ENCODE data around the gene KRT86. TPM values are rescaled to one million over a fixed set of nuclear protein-coding genes. Genes with fewer than 3 reads are reported as not detected.
A peak's percentile ranks its signal among the peaks of the same experiment; 100 is the strongest.

Gene KRT86
- total RNA-seq, 1 donor from 2014 or later: not detected

DNA sequence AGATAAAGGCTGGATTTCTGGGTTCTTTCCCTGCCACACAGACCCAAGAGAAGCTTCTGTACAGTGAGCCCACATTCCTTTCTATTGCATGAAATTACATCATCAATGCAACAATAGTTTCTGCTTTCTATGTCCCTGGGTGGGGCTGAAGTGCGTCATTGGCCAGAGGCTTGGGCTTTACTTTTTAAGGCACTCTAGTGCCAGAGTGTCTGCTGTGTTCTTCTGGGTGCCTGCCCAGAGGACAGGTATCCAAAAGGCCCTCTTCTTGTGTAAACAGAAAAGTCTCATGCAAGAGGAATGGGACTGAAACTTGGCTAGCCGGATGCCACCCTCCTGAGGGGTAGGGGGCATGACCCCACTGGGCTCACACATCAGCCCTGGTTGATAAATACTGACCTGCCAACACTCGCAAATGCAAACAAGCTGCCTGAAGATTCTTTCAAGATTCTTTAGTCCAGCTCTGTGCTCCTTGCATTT, 5.9 kb downstream of the KRT86 start:
- DNase-seq: no peak
- H3K4me1 ChIP-seq: peaks cover 30% of the 10 kb centered on the region
- intact Hi-C loops (cut with micrococcal nuclease): no loop called here

DNA sequence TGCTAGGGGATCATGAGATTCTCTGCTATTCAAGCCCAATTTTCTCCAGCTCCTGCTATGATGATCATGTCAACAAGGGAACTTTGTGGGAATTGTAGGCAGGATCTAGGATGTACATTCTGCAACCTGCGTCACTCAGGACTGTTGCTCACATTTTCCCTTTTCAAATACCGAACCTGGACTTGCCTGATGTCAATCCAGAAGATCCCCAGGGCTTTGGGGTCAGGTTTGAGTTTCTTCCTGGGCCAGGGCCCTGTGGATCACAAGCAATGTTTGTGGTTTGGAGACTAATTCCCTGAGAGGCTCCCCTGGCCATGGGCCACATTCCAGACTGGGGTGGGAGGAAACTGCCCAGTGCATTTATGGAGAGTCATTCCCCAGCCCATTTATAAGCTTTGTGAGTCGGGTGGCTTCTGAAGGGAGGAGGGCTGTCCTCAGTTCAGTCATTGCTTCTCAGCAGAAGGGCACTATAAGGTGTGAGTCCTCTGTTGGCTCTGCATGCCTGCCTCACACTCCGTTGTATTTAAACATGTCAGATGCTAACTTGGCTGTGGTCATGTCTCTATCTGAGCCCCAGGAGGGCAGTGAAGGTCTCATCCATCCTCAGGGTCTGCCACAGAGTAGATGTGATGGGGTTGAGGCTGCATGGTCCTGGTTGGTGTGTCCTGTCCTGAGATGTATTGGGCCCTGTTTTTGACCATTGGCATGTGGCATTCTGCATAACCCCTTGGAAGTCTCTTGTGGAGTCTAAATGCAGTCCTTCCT, 6.5 kb downstream of the KRT86 start:
- intact Hi-C loops (cut with micrococcal nuclease): no loop called here
- Histone ChIP-seq H3K36me3 (no peaks in the 10 kb centered on the region), H3K9me3 (replicated peaks) (no peaks in the 10 kb centered on the region), H3K27ac (replicated peaks) (peak overlapping the region; percentile 69), H3K27me3 (ENCODE audit: low read depth) (peaks cover 31% of the 10 kb centered on the region), H3K4me1 (peaks cover 30% of the 10 kb centered on the region), H3K4me3 (no peak overlapping the region)
- DNase-seq: peak; percentile 40
- no peak for TF ChIP-seq CTCF (IDR thresholded peaks at IDR 0.05; ENCODE audit: borderline replicate concordance)

More for the DNA sequence above, 5.9 kb downstream of the KRT86 start:
- peaks cover 33% of the 10 kb centered on the region for H3K27me3 ChIP-seq (ENCODE audit: low read depth)
- TF ChIP-seq CTCF (IDR thresholded peaks at IDR 0.05; ENCODE audit: borderline replicate concordance): no peak
- H3K36me3 ChIP-seq: no peaks in the 10 kb centered on the region
- no peak overlapping the region for H3K4me3 ChIP-seq
- peak overlapping the region; percentile 69 for H3K27ac ChIP-seq (replicated peaks)
- no peaks in the 10 kb centered on the region for H3K9me3 ChIP-seq (replicated peaks)

DNA sequence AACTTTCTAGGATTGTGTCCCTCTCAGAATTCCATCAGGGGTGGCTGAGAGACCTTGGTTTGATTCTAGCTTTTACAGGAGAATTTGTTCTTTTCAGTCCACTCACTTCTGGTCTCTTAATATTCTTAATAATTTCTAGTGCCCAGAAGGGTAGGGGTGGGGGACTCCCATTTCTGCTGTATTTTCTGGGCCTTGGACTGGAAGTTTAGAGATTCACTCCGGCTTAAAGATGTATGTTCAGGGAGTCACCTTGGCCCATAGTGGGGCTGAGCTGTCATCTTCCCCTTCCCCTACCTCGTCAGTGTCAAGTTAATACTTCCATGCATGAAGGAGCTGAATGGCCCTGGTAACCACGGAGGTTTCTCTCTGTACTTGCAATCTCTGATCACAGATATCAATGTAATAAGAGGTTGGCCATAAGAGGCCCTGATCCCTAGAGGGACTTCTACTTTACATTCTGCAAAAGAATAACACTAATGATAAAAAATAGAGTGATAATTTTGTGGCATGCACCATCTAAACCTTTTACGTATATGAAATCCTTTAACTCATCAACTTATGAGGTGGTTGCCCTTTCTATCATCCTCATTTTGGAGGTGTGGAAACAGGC, 10.2 kb downstream of the KRT86 start:
- TF ChIP-seq CTCF (IDR thresholded peaks at IDR 0.05; ENCODE audit: borderline replicate concordance): no peak

GRCh38 chr12:52285172-52285745, 10.8 kb downstream of the KRT86 start:
- intact Hi-C loops (cut with micrococcal nuclease): no loop called here

More for the DNA sequence above, 10.2 kb downstream of the KRT86 start:
- Histone ChIP-seq H3K4me1 (peaks cover 20% of the 10 kb centered on the region), H3K27me3 (ENCODE audit: low read depth) (peaks cover 16% of the 10 kb centered on the region), H3K4me3 (no peak overlapping the region), H3K9me3 (replicated peaks) (no peaks in the 10 kb centered on the region), H3K27ac (replicated peaks) (no peak overlapping the region), H3K36me3 (no peaks in the 10 kb centered on the region)
- no peak for DNase-seq
- intact Hi-C loops (cut with micrococcal nuclease): no loop called here

More at GRCh38 chr12:52285172-52285745, 10.8 kb downstream of the KRT86 start:
- no peak overlapping the region for H3K27ac ChIP-seq (replicated peaks)
- H3K4me1 ChIP-seq: peaks cover 14% of the 10 kb centered on the region
- H3K4me3 ChIP-seq: no peak overlapping the region
- TF ChIP-seq CTCF (IDR thresholded peaks at IDR 0.05; ENCODE audit: borderline replicate concordance): no peak
- peaks cover 13% of the 10 kb centered on the region for H3K27me3 ChIP-seq (ENCODE audit: low read depth)
- no peak for DNase-seq
- H3K36me3 ChIP-seq: no peaks in the 10 kb centered on the region
- no peaks in the 10 kb centered on the region for H3K9me3 ChIP-seq (replicated peaks)

All from left ventricle myocardium inferior (tissue), 1 donor.